K562 (cell line): ENCODE results near the gene MSANTD1. TPM values are rescaled to one million over a fixed set of nuclear protein-coding genes. Genes with fewer than 3 reads are reported as not detected.

Experiments
- CAMTA2 ChIP-seq: fragments of 250-450 bp; sonication (Bioruptor Pico); conservative IDR thresholded peaks from 2 replicates; pipeline ENCODE4 v1.5.1; 2022
- CSDE1 ChIP-seq, 2 experiments: fragments of 450-650 bp; IDR thresholded peaks; 2 replicates each; pipeline ENCODE4 v1.6.1; 2016; ENCODE audit warnings: mild to moderate bottlenecking in 1 of 2
- CXXC5 ChIP-seq: fragments of 250-450 bp; sonication (Bioruptor Pico); IDR thresholded peaks from 2 replicates; pipeline ENCODE4 v1.8.0; 2022; ENCODE audit warnings: inconsistent platforms, mild to moderate bottlenecking, moderate library complexity
- ELF2 ChIP-seq: fragments of 250-450 bp; sonication (Bioruptor Pico); IDR thresholded peaks from 2 replicates; pipeline ENCODE4 v1.5.0; 2021; ENCODE audit warnings: mild to moderate bottlenecking
- KLF16 ChIP-seq: IDR thresholded peaks from 2 replicates; pipeline ENCODE4 v1.6.1; 2016; ENCODE audit warnings: antibody characterized with exemption
- RFX7 ChIP-seq: fragments of 250-450 bp; sonication (Bioruptor Pico); IDR thresholded peaks from 2 replicates; pipeline ENCODE4 v1.5.1; 2021; ENCODE audit warnings: mild to moderate bottlenecking
- SMARCE1 ChIP-seq: fragments of 450-650 bp; IDR thresholded peaks from 2 replicates; pipeline ENCODE4 v1.7.1; 2016; ENCODE audit warnings: mild to moderate bottlenecking
- STAT5A ChIP-seq: IDR thresholded peaks from 2 replicates; pipeline ENCODE4 v1.6.1; 2012; ENCODE audit warnings: low read length, inconsistent platforms, borderline replicate concordance
- TAL1 ChIP-seq: fragments of 450-650 bp; IDR thresholded peaks from 2 replicates; pipeline ENCODE4 v1.6.1; 2016; ENCODE audit warnings: mild to moderate bottlenecking
- ZNF133 ChIP-seq: fragments of 250-450 bp; sonication (Bioruptor Pico); IDR thresholded peaks from 2 replicates; pipeline ENCODE4 v1.4.0; 2020; ENCODE audit warnings: mild to moderate bottlenecking
- ZNF586 ChIP-seq: fragments of 450-650 bp; formaldehyde crosslinking; conservative IDR thresholded peaks from 2 replicates; pipeline ENCODE4 v1.4.0; 2020; ENCODE audit warnings: mild to moderate bottlenecking, moderate library complexity
- polyA plus RNA-seq, 8 experiments: library from polyadenylated mRNA; depleted of rRNA in 4 of 8; stranded (reverse) in 5 of 8; unstranded in 3 of 8; fragments of >200 nt; fragmentation: Nextera tagmentation in 2 of 8; fragmentation: Illumina TruSeq in 1 of 8; extraction: Ambion mirVana in 2 of 8; extraction: Trizol in 1 of 8; gene quantifications; 2 replicates each; pipeline versions ENCODE4 v1.2.1 to v1.2.3, GENCODE V29; 2011 to 2014; ENCODE audit warnings: inconsistent platforms in 1 of 8, missing spikeins in 1 of 8
- total RNA-seq, 7 experiments: library from RNA; depleted of rRNA in 6 of 7; stranded (reverse); fragments of >200 nt in 6 of 7; fragmentation: Illumina TruSeq in 2 of 7; extraction: Trizol in 2 of 7; gene quantifications; 2 replicates each; pipeline versions ENCODE4 v1.2.1 to v1.2.3, GENCODE V29; 2011 to 2021; ENCODE audit warnings: low replicate concordance in 1 of 7
- TF ChIP-seq, protein P1 (sequence below): fragments of 200-600 bp; sonication (generic); IDR thresholded peaks from one replicate; pipeline ENCODE4 v1.6.1; 2012; ENCODE audit warnings: mild to moderate bottlenecking, low read depth, low read length, inconsistent platforms
- TF ChIP-seq, protein P2 (sequence below): fragments of 450-650 bp; IDR thresholded peaks from 2 replicates; pipeline ENCODE4 v1.6.1; 2016
- TF ChIP-seq, protein P3 (sequence below): fragments of 250-450 bp; sonication (Bioruptor Pico); IDR thresholded peaks from 2 replicates; pipeline ENCODE4 v1.8.0; 2021; ENCODE audit warnings: mild to moderate bottlenecking, moderate library complexity
- TF ChIP-seq, protein P4 (sequence below), 2 experiments: fragments of 450-650 bp in 1 of 2; sonication (generic) in 1 of 2; formaldehyde crosslinking; conservative IDR thresholded peaks; 2 replicates each; pipeline versions ENCODE4 v1.4.0 to v1.8.1; 2020 to 2022; ENCODE audit warnings: mild to moderate bottlenecking in 1 of 2, missing genetic modification reagents in 1 of 2

The MSANTD1 gene
- total and polyA plus RNA-seq, 9 of the 15 experiments (the other 6 are each of a cell fraction or from before 2014, with no cell fraction given): 0.04 to 0.09 (median 0.07) TPM; not detected in 6

DNA sequence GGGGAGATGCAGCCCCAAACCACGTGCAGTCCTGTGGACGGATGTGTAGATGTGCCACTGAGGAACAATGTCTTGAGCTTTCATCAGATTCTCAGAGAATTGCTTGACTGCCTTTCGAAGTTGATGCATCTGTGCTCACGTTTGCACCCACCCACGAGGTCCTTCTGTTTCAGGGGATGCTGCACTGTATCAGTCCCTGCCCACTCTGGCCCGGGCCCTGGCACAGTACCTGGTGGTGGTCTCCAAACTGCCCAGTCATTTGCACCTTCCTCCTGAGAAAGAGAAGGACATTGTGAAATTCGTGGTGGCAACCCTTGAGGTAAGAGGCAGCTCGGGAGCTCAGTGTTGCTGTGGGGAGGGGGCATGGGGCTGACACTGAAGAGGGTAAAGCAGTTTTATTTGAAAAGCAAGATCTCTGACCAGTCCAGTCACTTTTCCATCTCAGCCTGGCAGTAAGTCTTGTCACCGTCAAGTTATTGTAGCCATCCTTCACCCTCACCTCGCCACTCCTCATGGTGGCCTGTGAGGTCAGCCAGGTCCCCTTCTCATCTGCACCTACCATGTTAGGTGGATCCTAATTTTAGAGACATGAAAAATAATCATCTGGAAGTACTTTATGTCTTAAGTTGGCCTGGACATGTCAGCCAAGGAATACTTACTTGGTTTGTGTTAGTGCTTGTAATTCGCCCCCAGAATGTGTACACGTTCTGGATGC is 36.4 kb upstream of the MSANTD1 start (continued):
- TF ChIP-seq, protein P1, sequence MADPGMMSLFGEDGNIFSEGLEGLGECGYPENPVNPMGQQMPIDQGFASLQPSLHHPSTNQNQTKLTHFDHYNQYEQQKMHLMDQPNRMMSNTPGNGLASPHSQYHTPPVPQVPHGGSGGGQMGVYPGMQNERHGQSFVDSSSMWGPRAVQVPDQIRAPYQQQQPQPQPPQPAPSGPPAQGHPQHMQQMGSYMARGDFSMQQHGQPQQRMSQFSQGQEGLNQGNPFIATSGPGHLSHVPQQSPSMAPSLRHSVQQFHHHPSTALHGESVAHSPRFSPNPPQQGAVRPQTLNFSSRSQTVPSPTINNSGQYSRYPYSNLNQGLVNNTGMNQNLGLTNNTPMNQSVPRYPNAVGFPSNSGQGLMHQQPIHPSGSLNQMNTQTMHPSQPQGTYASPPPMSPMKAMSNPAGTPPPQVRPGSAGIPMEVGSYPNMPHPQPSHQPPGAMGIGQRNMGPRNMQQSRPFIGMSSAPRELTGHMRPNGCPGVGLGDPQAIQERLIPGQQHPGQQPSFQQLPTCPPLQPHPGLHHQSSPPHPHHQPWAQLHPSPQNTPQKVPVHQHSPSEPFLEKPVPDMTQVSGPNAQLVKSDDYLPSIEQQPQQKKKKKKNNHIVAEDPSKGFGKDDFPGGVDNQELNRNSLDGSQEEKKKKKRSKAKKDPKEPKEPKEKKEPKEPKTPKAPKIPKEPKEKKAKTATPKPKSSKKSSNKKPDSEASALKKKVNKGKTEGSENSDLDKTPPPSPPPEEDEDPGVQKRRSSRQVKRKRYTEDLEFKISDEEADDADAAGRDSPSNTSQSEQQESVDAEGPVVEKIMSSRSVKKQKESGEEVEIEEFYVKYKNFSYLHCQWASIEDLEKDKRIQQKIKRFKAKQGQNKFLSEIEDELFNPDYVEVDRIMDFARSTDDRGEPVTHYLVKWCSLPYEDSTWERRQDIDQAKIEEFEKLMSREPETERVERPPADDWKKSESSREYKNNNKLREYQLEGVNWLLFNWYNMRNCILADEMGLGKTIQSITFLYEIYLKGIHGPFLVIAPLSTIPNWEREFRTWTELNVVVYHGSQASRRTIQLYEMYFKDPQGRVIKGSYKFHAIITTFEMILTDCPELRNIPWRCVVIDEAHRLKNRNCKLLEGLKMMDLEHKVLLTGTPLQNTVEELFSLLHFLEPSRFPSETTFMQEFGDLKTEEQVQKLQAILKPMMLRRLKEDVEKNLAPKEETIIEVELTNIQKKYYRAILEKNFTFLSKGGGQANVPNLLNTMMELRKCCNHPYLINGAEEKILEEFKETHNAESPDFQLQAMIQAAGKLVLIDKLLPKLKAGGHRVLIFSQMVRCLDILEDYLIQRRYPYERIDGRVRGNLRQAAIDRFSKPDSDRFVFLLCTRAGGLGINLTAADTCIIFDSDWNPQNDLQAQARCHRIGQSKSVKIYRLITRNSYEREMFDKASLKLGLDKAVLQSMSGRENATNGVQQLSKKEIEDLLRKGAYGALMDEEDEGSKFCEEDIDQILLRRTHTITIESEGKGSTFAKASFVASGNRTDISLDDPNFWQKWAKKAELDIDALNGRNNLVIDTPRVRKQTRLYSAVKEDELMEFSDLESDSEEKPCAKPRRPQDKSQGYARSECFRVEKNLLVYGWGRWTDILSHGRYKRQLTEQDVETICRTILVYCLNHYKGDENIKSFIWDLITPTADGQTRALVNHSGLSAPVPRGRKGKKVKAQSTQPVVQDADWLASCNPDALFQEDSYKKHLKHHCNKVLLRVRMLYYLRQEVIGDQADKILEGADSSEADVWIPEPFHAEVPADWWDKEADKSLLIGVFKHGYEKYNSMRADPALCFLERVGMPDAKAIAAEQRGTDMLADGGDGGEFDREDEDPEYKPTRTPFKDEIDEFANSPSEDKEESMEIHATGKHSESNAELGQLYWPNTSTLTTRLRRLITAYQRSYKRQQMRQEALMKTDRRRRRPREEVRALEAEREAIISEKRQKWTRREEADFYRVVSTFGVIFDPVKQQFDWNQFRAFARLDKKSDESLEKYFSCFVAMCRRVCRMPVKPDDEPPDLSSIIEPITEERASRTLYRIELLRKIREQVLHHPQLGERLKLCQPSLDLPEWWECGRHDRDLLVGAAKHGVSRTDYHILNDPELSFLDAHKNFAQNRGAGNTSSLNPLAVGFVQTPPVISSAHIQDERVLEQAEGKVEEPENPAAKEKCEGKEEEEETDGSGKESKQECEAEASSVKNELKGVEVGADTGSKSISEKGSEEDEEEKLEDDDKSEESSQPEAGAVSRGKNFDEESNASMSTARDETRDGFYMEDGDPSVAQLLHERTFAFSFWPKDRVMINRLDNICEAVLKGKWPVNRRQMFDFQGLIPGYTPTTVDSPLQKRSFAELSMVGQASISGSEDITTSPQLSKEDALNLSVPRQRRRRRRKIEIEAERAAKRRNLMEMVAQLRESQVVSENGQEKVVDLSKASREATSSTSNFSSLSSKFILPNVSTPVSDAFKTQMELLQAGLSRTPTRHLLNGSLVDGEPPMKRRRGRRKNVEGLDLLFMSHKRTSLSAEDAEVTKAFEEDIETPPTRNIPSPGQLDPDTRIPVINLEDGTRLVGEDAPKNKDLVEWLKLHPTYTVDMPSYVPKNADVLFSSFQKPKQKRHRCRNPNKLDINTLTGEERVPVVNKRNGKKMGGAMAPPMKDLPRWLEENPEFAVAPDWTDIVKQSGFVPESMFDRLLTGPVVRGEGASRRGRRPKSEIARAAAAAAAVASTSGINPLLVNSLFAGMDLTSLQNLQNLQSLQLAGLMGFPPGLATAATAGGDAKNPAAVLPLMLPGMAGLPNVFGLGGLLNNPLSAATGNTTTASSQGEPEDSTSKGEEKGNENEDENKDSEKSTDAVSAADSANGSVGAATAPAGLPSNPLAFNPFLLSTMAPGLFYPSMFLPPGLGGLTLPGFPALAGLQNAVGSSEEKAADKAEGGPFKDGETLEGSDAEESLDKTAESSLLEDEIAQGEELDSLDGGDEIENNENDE: no peak
- no peak for TF ChIP-seq TAL1
- TF ChIP-seq, protein P2, sequence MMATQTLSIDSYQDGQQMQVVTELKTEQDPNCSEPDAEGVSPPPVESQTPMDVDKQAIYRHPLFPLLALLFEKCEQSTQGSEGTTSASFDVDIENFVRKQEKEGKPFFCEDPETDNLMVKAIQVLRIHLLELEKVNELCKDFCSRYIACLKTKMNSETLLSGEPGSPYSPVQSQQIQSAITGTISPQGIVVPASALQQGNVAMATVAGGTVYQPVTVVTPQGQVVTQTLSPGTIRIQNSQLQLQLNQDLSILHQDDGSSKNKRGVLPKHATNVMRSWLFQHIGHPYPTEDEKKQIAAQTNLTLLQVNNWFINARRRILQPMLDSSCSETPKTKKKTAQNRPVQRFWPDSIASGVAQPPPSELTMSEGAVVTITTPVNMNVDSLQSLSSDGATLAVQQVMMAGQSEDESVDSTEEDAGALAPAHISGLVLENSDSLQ: no peak
- TF ChIP-seq, protein P3, sequence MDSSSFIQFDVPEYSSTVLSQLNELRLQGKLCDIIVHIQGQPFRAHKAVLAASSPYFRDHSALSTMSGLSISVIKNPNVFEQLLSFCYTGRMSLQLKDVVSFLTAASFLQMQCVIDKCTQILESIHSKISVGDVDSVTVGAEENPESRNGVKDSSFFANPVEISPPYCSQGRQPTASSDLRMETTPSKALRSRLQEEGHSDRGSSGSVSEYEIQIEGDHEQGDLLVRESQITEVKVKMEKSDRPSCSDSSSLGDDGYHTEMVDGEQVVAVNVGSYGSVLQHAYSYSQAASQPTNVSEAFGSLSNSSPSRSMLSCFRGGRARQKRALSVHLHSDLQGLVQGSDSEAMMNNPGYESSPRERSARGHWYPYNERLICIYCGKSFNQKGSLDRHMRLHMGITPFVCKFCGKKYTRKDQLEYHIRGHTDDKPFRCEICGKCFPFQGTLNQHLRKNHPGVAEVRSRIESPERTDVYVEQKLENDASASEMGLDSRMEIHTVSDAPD (CRISPR knock-in tag): no peak
- TF ChIP-seq ZNF133: no peak
- no peak for TF ChIP-seq KLF16
- TF ChIP-seq, protein P4, sequence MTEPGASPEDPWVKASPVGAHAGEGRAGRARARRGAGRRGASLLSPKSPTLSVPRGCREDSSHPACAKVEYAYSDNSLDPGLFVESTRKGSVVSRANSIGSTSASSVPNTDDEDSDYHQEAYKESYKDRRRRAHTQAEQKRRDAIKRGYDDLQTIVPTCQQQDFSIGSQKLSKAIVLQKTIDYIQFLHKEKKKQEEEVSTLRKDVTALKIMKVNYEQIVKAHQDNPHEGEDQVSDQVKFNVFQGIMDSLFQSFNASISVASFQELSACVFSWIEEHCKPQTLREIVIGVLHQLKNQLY (CRISPR knock-in tag; conservative IDR thresholded peaks at IDR 0.05): no peak
- TF ChIP-seq STAT5A: no peak
- TF ChIP-seq CXXC5: no peak
- no peak for TF ChIP-seq ELF2 (CRISPR knock-in tag)
- no peak for TF ChIP-seq SMARCE1
- TF ChIP-seq CSDE1 (IDR thresholded peaks at IDR 0.05): no peak
- no peak for TF ChIP-seq ZNF586
- no peak for TF ChIP-seq CAMTA2 (CRISPR knock-in tag)
- TF ChIP-seq RFX7 (CRISPR knock-in tag): no peak
